HEK293 (cell line): Measurements from ENCODE around the gene SFXN3.

Experiments
- GLIS1 ChIP-seq: fragments of 450-650 bp; formaldehyde crosslinking; IDR thresholded peaks from 2 replicates; pipeline ENCODE4 v1.5.1; 2016; ENCODE audit warnings: missing biosample characterization, missing genetic modification characterization
- MYNN ChIP-seq: fragments of 450-650 bp; formaldehyde crosslinking; IDR thresholded peaks from 2 replicates; pipeline ENCODE4 v1.5.1; 2016; ENCODE audit warnings: missing biosample characterization, missing genetic modification characterization, borderline replicate concordance
- OVOL3 ChIP-seq: fragments of 450-650 bp; formaldehyde crosslinking; IDR thresholded peaks from 2 replicates; pipeline ENCODE4 v1.5.1; 2016; ENCODE audit warnings: missing biosample characterization, missing genetic modification characterization
- SETDB1 ChIP-seq: IDR thresholded peaks from one replicate; pipeline ENCODE4 v1.6.1; 2017; ENCODE audit warnings: mild to moderate bottlenecking, low read length, moderate library complexity, mixed read lengths; ENCODE audit not compliant: insufficient read length
- ZBTB1 ChIP-seq: fragments of 450-650 bp; formaldehyde crosslinking; IDR thresholded peaks from 2 replicates; pipeline ENCODE4 v1.5.1; 2016; ENCODE audit warnings: missing biosample characterization, missing genetic modification characterization
- ZIC2 ChIP-seq: fragments of 450-650 bp; formaldehyde crosslinking; IDR thresholded peaks from 2 replicates; pipeline ENCODE4 v1.5.1; 2016; ENCODE audit warnings: missing biosample characterization, missing genetic modification characterization
- ZNF140 ChIP-seq: fragments of 450-650 bp; formaldehyde crosslinking; IDR thresholded peaks from 2 replicates; pipeline ENCODE4 v1.5.1; 2016; ENCODE audit warnings: missing biosample characterization, missing genetic modification characterization
- ZNF155 ChIP-seq: fragments of 450-650 bp; formaldehyde crosslinking; IDR thresholded peaks from 2 replicates; pipeline ENCODE4 v1.5.1; 2016; ENCODE audit warnings: missing biosample characterization, missing genetic modification characterization
- ZNF221 ChIP-seq: fragments of 450-650 bp; formaldehyde crosslinking; IDR thresholded peaks from 2 replicates; pipeline ENCODE4 v1.5.1; 2017; ENCODE audit warnings: missing biosample characterization, missing genetic modification characterization, borderline replicate concordance
- ZNF248 ChIP-seq: fragments of 450-650 bp; formaldehyde crosslinking; IDR thresholded peaks from 2 replicates; pipeline ENCODE4 v1.5.1; 2017; ENCODE audit warnings: missing biosample characterization, missing genetic modification characterization
- ZNF394 ChIP-seq: fragments of 450-650 bp; formaldehyde crosslinking; IDR thresholded peaks from 2 replicates; pipeline ENCODE4 v1.5.1; 2016; ENCODE audit warnings: missing biosample characterization, missing genetic modification characterization, mild to moderate bottlenecking, moderate library complexity, borderline replicate concordance
- ZNF571 ChIP-seq: fragments of 450-650 bp; formaldehyde crosslinking; IDR thresholded peaks from 2 replicates; pipeline ENCODE4 v1.5.0; 2017; ENCODE audit warnings: missing biosample characterization, missing genetic modification characterization
- ZNF621 ChIP-seq: fragments of 450-650 bp; formaldehyde crosslinking; IDR thresholded peaks from 2 replicates; pipeline ENCODE4 v1.5.1; 2017; ENCODE audit warnings: missing biosample characterization, missing genetic modification characterization
- ZNF626 ChIP-seq: fragments of 450-650 bp; sonication (Bioruptor Pico); formaldehyde crosslinking; IDR thresholded peaks from 2 replicates; pipeline ENCODE4 v1.5.1; 2018; ENCODE audit warnings: missing biosample characterization, missing genetic modification characterization, inconsistent platforms
- ZNF658 ChIP-seq: fragments of 450-650 bp; formaldehyde crosslinking; IDR thresholded peaks from 2 replicates; pipeline ENCODE4; 2016; ENCODE audit warnings: missing biosample characterization, missing genetic modification characterization
- ZNF830 ChIP-seq: fragments of 450-650 bp; IDR thresholded peaks from 2 replicates; pipeline ENCODE4 v1.5.0; 2018; ENCODE audit warnings: missing biosample characterization, missing genetic modification characterization, low read depth, mild to moderate bottlenecking, moderate library complexity
- TF ChIP-seq, protein P1 (sequence below): fragments of 450-650 bp; formaldehyde crosslinking; IDR thresholded peaks from 2 replicates; pipeline ENCODE4 v1.5.1; 2016; ENCODE audit warnings: missing biosample characterization, missing genetic modification characterization
- TF ChIP-seq, protein P2 (sequence below): fragments of 450-650 bp; formaldehyde crosslinking; conservative IDR thresholded peaks from 2 replicates; pipeline ENCODE4 v1.5.1; 2016; ENCODE audit warnings: low read depth, missing biosample characterization, missing genetic modification characterization
- TF ChIP-seq, protein P3 (sequence below): fragments of 450-650 bp; formaldehyde crosslinking; IDR thresholded peaks from 2 replicates; pipeline ENCODE4 v1.5.1; 2016; ENCODE audit warnings: missing biosample characterization, missing genetic modification characterization
- TF ChIP-seq, protein P4 (sequence below): fragments of 450-650 bp; formaldehyde crosslinking; conservative IDR thresholded peaks from 2 replicates; pipeline ENCODE4 v1.5.1; 2016; ENCODE audit warnings: low read depth, missing biosample characterization, missing genetic modification characterization
- TF ChIP-seq, protein P5 (sequence below): fragments of 450-650 bp; formaldehyde crosslinking; IDR thresholded peaks from 2 replicates; pipeline ENCODE4 v1.5.1; 2016; ENCODE audit warnings: missing biosample characterization, missing genetic modification characterization
- TF ChIP-seq, protein P6 (sequence below): sonication (generic); formaldehyde crosslinking; IDR thresholded peaks from 2 replicates; pipeline ENCODE4 v1.8.1; 2022; ENCODE audit warnings: mild to moderate bottlenecking, moderate library complexity, missing genetic modification reagents

Gene SFXN3

DNA sequence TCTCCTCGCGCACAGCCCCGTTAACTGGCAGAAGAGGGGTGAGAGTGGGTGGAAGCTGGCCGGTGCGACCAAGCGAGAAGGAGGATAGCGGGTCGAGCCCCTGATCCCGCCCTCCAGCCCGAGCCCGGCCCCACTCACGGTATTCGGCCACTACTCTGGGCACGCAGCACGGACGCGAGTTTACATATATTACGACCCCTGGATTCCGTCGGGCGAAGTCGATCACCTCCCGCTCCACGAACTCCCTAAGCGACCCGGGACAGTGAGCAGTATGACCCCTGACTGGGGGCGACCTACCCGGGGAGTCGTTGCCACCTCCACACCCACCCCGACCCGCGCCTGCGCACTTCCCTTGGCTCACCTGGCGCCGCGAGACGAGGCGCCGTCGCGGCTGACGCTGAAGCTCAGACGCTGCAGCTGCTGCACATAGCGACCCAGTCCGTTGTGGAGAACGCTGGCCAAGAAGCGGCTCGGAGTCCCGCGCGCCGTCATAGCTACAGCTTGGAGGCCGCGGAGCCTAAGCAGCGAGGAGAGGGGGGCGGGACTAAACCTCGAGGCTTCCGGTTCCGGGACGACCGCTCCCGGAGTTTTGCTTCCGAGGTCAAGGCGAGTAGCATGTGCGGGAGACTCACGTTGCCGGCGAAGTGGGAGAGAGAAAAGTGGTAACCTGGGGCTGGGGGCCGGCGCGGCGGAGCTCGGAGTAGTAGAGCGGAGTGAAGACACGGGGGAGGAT lies 43.9 kb upstream of the SFXN3 start, which contains the start of the genes MRPL43 and TWNK (continued):
- TF ChIP-seq, protein P1, sequence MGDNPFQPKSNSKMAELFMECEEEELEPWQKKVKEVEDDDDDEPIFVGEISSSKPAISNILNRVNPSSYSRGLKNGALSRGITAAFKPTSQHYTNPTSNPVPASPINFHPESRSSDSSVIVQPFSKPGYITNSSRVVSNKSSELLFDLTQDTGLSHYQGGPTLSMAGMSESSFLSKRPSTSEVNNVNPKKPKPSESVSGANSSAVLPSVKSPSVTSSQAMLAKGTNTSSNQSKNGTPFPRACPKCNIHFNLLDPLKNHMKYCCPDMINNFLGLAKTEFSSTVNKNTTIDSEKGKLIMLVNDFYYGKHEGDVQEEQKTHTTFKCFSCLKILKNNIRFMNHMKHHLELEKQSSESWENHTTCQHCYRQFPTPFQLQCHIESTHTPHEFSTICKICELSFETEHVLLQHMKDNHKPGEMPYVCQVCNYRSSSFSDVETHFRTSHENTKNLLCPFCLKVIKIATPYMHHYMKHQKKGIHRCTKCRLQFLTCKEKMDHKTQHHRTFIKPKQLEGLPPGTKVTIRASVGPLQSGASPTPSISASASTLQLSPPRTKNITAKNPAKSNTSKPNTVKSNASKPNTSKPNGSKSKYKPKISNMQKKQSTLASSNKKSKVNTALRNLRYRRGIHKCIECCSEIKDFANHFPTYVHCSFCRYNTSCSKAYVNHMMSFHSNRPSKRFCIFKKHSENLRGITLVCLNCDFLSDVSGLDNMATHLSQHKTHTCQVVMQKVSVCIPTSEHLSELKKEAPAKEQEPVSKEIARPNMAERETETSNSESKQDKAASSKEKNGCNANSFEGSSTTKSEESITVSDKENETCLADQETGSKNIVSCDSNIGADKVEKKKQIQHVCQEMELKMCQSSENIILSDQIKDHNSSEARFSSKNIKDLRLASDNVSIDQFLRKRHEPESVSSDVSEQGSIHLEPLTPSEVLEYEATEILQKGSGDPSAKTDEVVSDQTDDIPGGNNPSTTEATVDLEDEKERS = no peak
- TF ChIP-seq, protein P2, sequence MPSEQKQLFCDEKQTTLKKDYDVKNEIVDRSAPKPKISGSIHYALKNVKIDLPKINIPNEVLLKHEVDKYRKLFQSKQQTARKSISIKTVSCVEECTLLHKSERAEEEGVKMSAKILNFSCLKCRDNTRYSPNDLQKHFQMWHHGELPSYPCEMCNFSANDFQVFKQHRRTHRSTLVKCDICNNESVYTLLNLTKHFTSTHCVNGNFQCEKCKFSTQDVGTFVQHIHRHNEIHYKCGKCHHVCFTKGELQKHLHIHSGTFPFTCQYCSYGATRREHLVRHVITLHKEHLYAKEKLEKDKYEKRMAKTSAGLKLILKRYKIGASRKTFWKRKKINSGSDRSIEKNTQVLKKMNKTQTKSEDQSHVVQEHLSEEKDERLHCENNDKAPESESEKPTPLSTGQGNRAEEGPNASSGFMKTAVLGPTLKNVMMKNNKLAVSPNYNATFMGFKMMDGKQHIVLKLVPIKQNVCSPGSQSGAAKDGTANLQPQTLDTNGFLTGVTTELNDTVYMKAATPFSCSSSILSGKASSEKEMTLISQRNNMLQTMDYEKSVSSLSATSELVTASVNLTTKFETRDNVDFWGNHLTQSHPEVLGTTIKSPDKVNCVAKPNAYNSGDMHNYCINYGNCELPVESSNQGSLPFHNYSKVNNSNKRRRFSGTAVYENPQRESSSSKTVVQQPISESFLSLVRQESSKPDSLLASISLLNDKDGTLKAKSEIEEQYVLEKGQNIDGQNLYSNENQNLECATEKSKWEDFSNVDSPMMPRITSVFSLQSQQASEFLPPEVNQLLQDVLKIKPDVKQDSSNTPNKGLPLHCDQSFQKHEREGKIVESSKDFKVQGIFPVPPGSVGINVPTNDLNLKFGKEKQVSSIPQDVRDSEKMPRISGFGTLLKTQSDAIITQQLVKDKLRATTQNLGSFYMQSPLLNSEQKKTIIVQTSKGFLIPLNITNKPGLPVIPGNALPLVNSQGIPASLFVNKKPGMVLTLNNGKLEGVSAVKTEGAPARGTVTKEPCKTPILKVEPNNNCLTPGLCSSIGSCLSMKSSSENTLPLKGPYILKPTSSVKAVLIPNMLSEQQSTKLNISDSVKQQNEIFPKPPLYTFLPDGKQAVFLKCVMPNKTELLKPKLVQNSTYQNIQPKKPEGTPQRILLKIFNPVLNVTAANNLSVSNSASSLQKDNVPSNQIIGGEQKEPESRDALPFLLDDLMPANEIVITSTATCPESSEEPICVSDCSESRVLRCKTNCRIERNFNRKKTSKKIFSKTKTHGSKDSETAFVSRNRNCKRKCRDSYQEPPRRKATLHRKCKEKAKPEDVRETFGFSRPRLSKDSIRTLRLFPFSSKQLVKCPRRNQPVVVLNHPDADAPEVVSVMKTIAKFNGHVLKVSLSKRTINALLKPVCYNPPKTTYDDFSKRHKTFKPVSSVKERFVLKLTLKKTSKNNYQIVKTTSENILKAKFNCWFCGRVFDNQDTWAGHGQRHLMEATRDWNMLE (tag by site-specific recombination) = peak; percentile 99
- TF ChIP-seq, protein P3, sequence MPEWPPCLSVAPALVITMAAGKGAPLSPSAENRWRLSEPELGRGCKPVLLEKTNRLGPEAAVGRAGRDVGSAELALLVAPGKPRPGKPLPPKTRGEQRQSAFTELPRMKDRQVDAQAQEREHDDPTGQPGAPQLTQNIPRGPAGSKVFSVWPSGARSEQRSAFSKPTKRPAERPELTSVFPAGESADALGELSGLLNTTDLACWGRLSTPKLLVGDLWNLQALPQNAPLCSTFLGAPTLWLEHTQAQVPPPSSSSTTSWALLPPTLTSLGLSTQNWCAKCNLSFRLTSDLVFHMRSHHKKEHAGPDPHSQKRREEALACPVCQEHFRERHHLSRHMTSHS (tag by site-specific recombination) = no peak
- TF ChIP-seq ZBTB1 (tag by site-specific recombination) (no peak), ZIC2 (tag by site-specific recombination) (peak; percentile 41), ZNF155 (tag by site-specific recombination) (no peak), SETDB1 (no peak), ZNF621 (tag by site-specific recombination) (no peak), MYNN (no peak), OVOL3 (tag by site-specific recombination) (no peak), GLIS1 (tag by site-specific recombination) (peak; percentile 61), ZNF394 (tag by site-specific recombination) (peak; percentile 91), ZNF658 (no peak), ZNF626 (no peak), ZNF140 (no peak), ZNF571 (tag by site-specific recombination) (no peak), ZNF830 (no peak), ZNF221 (tag by site-specific recombination) (no peak), ZNF248 (no peak)
- TF ChIP-seq, protein P4, sequence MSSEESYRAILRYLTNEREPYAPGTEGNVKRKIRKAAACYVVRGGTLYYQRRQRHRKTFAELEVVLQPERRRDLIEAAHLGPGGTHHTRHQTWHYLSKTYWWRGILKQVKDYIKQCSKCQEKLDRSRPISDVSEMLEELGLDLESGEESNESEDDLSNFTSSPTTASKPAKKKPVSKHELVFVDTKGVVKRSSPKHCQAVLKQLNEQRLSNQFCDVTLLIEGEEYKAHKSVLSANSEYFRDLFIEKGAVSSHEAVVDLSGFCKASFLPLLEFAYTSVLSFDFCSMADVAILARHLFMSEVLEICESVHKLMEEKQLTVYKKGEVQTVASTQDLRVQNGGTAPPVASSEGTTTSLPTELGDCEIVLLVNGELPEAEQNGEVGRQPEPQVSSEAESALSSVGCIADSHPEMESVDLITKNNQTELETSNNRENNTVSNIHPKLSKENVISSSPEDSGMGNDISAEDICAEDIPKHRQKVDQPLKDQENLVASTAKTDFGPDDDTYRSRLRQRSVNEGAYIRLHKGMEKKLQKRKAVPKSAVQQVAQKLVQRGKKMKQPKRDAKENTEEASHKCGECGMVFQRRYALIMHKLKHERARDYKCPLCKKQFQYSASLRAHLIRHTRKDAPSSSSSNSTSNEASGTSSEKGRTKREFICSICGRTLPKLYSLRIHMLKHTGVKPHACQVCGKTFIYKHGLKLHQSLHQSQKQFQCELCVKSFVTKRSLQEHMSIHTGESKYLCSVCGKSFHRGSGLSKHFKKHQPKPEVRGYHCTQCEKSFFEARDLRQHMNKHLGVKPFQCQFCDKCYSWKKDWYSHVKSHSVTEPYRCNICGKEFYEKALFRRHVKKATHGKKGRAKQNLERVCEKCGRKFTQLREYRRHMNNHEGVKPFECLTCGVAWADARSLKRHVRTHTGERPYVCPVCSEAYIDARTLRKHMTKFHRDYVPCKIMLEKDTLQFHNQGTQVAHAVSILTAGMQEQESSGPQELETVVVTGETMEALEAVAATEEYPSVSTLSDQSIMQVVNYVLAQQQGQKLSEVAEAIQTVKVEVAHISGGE (tag by site-specific recombination) = peak; percentile 94
- TF ChIP-seq, protein P5, sequence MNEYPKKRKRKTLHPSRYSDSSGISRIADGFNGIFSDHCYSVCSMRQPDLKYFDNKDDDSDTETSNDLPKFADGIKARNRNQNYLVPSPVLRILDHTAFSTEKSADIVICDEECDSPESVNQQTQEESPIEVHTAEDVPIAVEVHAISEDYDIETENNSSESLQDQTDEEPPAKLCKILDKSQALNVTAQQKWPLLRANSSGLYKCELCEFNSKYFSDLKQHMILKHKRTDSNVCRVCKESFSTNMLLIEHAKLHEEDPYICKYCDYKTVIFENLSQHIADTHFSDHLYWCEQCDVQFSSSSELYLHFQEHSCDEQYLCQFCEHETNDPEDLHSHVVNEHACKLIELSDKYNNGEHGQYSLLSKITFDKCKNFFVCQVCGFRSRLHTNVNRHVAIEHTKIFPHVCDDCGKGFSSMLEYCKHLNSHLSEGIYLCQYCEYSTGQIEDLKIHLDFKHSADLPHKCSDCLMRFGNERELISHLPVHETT (tag by site-specific recombination) = no peak; the same call in 1 of the 2 replicates
- TF ChIP-seq, protein P6, sequence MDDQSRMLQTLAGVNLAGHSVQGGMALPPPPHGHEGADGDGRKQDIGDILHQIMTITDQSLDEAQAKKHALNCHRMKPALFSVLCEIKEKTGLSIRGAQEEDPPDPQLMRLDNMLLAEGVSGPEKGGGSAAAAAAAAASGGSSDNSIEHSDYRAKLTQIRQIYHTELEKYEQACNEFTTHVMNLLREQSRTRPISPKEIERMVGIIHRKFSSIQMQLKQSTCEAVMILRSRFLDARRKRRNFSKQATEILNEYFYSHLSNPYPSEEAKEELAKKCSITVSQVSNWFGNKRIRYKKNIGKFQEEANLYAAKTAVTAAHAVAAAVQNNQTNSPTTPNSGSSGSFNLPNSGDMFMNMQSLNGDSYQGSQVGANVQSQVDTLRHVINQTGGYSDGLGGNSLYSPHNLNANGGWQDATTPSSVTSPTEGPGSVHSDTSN = no peak
